Type B pancreatic cell (in vitro differentiated cells): ENCODE results near the gene ZNF503. TPM values are rescaled to one million over a fixed set of nuclear protein-coding genes. Genes with fewer than 3 reads are reported as not detected.

Experiments
- DNase-seq: peaks from one replicate; pipeline ENCODE4 v3.0.0; 2021; ENCODE audit warnings: mixed read lengths; ENCODE audit not compliant: unreplicated experiment; ENCODE audit errors: extremely low spot score
- H3K27ac Mint-ChIP-seq: 2 replicates; pipeline ENCODE4 v1.8.0; 2021; ENCODE audit warnings: mild to moderate bottlenecking, mixed read lengths
- H3K27me3 Mint-ChIP-seq: 2 replicates; pipeline ENCODE4 v1.8.0; 2021; ENCODE audit warnings: mixed read lengths
- H3K36me3 Mint-ChIP-seq: 2 replicates; pipeline ENCODE4 v1.8.0; 2021; ENCODE audit warnings: mixed read lengths
- H3K4me1 Mint-ChIP-seq: one replicate; pipeline ENCODE4 v1.8.0; 2021; ENCODE audit warnings: mixed read lengths; ENCODE audit not compliant: unreplicated experiment
- H3K4me3 Mint-ChIP-seq: 2 replicates; pipeline ENCODE4 v1.8.0; 2021; ENCODE audit warnings: mild to moderate bottlenecking, mixed read lengths
- H3K9me3 Mint-ChIP-seq: 2 replicates; pipeline ENCODE4 v1.8.0; 2021; ENCODE audit warnings: mixed read lengths
- total RNA-seq: library from RNA; stranded (reverse); gene quantifications from 2 replicates; pipeline ENCODE4 v1.2.1, GENCODE V29; 2021; ENCODE audit warnings: low replicate concordance
- TF ChIP-seq, protein P1 (sequence below): fragments of 200-600 bp; sonication (generic); conservative IDR thresholded peaks from 2 replicates; pipeline ENCODE4 v1.5.0; 2021; ENCODE audit warnings: antibody characterized with exemption, mild to moderate bottlenecking

Gene ZNF503
- total RNA-seq, 1 donor from 2014 or later, result 88.4 TPM

DNA sequence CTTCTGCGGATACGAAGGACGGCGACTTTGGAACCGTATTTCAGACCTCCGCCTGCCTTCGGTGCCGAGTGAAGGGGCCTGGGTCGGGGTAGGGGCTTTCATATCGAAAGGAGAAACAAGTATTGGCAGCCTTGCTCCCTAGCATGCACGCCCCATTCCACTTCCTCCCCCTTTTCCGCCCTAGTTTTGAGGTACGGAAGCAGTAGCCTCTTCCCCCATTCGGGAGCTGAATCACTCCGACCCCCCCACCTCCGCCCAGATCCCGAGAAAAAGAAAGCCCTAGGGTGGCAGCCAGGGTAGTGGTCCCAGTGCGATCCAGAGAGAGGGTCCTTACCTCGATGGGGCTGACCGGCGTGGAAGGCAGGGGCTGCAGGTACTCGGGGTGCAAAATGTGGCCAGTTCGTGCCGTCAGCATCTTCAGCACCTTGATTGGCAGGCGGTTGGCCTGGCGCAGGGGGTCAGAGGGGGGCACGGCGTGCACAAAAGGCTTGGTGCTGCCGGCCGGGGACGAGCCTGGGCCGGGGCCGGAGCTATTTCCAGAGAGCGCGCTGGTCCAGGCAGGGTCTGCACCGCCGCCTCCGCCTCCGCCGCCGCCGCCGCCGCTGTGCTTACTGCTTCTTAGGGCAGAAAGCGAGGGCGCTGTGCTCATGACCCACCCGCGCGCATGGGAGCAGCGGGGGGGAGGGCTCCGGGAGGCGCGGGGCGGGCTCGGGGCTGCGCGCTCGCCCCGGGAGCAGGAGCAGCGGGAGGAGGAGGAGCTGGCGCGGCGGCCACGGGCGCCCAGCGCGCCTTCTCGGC is 594 bp downstream of the ZNF503 start:
- Mint-ChIP-seq H3K4me1 (peaks cover 10% of the 10 kb centered on the region), H3K4me3 (peak overlapping the region; percentile 98), H3K27me3 (peaks cover 17% of the 10 kb centered on the region), H3K9me3 (no peaks in the 10 kb centered on the region), H3K27ac (peak overlapping the region; percentile 95), H3K36me3 (peaks cover 14% of the 10 kb centered on the region)
- TF ChIP-seq, protein P1, sequence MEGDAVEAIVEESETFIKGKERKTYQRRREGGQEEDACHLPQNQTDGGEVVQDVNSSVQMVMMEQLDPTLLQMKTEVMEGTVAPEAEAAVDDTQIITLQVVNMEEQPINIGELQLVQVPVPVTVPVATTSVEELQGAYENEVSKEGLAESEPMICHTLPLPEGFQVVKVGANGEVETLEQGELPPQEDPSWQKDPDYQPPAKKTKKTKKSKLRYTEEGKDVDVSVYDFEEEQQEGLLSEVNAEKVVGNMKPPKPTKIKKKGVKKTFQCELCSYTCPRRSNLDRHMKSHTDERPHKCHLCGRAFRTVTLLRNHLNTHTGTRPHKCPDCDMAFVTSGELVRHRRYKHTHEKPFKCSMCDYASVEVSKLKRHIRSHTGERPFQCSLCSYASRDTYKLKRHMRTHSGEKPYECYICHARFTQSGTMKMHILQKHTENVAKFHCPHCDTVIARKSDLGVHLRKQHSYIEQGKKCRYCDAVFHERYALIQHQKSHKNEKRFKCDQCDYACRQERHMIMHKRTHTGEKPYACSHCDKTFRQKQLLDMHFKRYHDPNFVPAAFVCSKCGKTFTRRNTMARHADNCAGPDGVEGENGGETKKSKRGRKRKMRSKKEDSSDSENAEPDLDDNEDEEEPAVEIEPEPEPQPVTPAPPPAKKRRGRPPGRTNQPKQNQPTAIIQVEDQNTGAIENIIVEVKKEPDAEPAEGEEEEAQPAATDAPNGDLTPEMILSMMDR, result no peak
- peak; percentile 80 for DNase-seq

DNA sequence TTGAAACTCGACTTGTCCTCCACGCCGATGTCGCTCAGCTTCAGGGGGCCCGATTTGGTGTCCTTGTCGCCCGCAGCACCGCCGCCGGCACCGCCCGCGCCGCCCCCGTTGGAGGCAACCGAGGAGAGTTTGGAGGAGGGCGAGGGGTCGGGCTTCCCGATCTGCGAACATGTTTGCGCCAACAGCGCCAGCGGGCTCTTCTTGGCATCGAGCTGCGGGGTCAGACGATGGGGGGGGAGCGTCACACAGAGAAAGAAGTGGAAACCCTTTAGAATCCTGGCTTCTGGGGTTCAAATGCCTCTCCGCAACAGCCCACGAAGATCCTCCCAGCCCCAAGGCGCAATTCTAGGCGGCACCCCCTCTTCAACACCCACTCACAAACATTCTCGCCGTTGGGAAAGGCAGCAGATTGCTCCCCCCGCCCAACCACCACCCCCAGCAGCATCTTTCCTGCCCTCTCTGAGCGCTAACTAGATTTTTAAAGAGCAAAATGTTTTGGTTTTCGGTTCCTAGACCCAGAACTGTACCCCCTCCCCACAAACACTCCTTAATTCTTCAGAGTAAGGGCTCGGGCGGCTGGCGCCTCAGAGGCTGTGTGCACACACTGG is 1.3 kb downstream of the ZNF503 start:
- Mint-ChIP-seq H3K27ac (peak overlapping the region; percentile 95), H3K4me1 (peaks cover 5% of the 10 kb centered on the region), H3K36me3 (peaks cover 14% of the 10 kb centered on the region), H3K27me3 (peaks cover 13% of the 10 kb centered on the region), H3K4me3 (peak overlapping the region; percentile 98), H3K9me3 (no peaks in the 10 kb centered on the region)
- no peak for DNase-seq
- TF ChIP-seq, protein P1, result peak; percentile 0

DNA sequence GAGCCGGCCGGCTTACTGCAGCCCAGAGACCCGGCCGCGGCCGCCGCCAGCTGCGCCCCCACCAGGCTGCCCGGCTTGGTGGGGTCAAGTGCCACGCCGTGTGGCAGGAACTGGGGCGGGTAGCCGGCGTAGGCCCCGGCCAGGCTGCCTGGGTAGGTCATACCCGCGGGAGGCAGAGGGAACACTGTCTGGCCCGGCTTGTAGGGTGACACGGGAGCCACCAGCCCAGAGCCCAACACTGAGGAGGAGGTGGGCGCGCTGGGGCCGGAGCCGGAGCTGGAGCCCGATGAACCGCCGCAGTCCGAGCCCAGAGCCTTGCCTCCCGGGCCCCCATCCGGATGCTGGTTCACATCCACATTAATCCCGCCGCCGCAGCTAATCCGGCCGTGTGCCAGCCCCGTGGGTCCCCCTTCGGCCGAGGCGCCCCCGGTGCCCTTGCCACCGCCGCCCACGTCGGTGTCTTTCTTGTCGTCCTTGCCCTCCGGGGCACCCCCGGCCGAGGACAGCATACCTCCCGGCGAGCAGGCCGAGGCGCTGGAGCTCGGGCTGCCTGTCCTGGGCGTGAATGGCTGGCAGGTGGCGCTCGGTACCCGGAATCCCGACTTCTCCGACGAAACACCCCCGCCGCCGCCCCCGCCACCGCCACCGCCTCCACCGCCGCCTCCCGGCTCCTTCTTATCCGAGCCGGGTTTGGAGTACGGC is 2.0 kb downstream of the ZNF503 start:
- H3K4me3 Mint-ChIP-seq, result peak overlapping the region; percentile 98
- H3K27ac Mint-ChIP-seq, result peak overlapping the region; percentile 95
- peaks cover 14% of the 10 kb centered on the region for H3K36me3 Mint-ChIP-seq
- TF ChIP-seq, protein P1, result peak; percentile 74
- H3K9me3 Mint-ChIP-seq, result no peaks in the 10 kb centered on the region
- peaks cover 18% of the 10 kb centered on the region for H3K27me3 Mint-ChIP-seq
- H3K4me1 Mint-ChIP-seq, result peaks cover 11% of the 10 kb centered on the region
- DNase-seq, result peak; percentile 83

DNA sequence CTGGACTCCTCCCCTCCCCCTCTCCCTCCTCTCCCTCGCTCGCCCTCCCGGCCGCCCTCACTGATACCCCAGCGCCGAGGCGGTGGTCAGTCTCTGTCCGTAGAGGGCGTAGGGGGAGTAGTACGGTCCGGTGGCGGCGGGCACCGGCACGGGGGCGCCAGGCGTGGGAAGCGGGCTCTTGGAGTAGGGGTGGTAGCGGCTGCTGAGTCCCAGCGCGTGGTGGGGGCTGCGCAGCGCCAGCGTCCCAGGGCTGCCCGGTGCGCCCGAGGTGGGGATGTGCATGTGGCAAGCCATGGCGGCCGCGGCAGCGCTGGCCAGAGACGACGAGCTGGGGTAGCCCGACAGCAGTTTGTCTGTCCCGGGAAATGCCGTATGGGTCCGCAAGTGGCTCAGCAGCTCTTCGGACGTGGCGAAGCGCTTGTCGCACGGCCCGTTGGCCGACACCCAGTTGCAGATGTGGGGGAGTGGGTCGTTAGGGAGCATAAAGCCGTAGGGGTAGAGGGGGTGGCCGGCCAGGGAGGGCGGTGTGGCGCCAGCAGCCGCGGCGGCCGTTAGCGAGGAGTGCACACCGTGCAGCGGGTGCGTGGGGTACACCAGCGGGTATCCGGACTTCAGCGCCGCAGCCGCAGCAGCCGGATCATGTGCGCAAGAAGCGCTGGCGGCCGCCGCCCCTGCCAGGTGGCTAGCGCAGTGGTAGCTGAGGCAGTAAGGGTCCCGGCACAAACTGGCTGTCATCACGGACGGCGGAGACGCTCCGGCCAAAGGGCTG is 2.7 kb downstream of the ZNF503 start:
- Mint-ChIP-seq H3K27me3 (peaks cover 25% of the 10 kb centered on the region), H3K9me3 (no peaks in the 10 kb centered on the region), H3K36me3 (peaks cover 17% of the 10 kb centered on the region), H3K27ac (peak overlapping the region; percentile 94), H3K4me1 (peaks cover 13% of the 10 kb centered on the region), H3K4me3 (peak overlapping the region; percentile 98)
- TF ChIP-seq, protein P1, result no peak
- DNase-seq, result no peak

DNA sequence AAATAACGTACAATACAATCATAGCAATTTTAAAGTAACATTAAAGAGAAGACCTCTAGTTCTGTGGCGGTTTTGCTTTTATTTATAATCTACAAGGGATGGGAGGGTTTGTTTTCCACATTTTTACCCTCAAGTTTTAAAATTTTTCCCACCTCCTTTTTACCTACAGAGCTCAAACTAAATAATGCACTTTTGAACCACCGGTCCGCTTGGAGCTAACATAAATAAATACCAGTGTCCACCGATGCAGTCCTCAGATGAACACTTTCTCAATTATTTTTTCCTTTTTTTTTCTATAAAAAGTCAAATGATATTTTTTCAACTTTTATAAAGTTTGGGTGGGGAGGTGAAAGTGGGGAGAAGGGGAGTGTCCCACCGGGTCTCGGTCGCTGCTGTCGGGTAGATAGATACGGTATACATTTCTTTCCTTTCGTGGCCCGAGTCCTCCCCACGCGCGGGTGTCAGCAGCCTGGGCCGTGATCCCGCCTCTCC is 3.3 kb downstream of the ZNF503 start:
- peak overlapping the region; percentile 98 for H3K4me3 Mint-ChIP-seq
- H3K27me3 Mint-ChIP-seq, result peaks cover 29% of the 10 kb centered on the region
- peak overlapping the region; percentile 94 for H3K27ac Mint-ChIP-seq
- TF ChIP-seq, protein P1, result peak; percentile 30
- peaks cover 18% of the 10 kb centered on the region for H3K36me3 Mint-ChIP-seq
- H3K9me3 Mint-ChIP-seq, result no peaks in the 10 kb centered on the region
- peaks cover 12% of the 10 kb centered on the region for H3K4me1 Mint-ChIP-seq
- no peak for DNase-seq
